Loucy (cell line): ENCODE measurements around the gene SULT1E1.

Experiments used
- EZH2phosphoT487 ChIP-seq: fragments of 200-600 bp; IDR thresholded peaks from 2 replicates; pipeline ENCODE4 v1.6.1; 2018; ENCODE audit warnings: antibody characterized with exemption, mild to moderate bottlenecking, moderate library complexity, borderline replicate concordance
- TF ChIP-seq, protein P1 (sequence below): fragments of 200-600 bp; sonication (generic); conservative IDR thresholded peaks from 2 replicates; pipeline ENCODE4 v1.5.1; 2014; ENCODE audit warnings: mild to moderate bottlenecking, antibody characterized with exemption, low read length

- TF ChIP-seq, protein P1, sequence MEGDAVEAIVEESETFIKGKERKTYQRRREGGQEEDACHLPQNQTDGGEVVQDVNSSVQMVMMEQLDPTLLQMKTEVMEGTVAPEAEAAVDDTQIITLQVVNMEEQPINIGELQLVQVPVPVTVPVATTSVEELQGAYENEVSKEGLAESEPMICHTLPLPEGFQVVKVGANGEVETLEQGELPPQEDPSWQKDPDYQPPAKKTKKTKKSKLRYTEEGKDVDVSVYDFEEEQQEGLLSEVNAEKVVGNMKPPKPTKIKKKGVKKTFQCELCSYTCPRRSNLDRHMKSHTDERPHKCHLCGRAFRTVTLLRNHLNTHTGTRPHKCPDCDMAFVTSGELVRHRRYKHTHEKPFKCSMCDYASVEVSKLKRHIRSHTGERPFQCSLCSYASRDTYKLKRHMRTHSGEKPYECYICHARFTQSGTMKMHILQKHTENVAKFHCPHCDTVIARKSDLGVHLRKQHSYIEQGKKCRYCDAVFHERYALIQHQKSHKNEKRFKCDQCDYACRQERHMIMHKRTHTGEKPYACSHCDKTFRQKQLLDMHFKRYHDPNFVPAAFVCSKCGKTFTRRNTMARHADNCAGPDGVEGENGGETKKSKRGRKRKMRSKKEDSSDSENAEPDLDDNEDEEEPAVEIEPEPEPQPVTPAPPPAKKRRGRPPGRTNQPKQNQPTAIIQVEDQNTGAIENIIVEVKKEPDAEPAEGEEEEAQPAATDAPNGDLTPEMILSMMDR: no peak
- TF ChIP-seq EZH2phosphoT487: no peak
Observed at GRCh38 chr4:69882150-69882549, 22.2 kb upstream of the SULT1E1 start.
